Ovary (tissue), 9 donors: Measurements from ENCODE around the gene ABLIM2. TPM values are rescaled to one million over a fixed set of nuclear protein-coding genes. Genes with fewer than 3 reads are reported as not detected.

Source experiments
- DNase-seq, 5 donors: peaks; one replicate each; pipeline ENCODE4 v3.0.0-alpha.2; 2019 to 2020
- H3K27ac ChIP-seq, 2 donors: fragments of 200-600 bp; one replicate each; pipeline versions ENCODE4 v1.5.1 to v1.8.0; 2019 to 2022
- H3K27me3 ChIP-seq: fragments of 200-600 bp; one replicate; pipeline ENCODE4 v1.8.0; 2022
- H3K36me3 ChIP-seq: fragments of 200-600 bp; sonication (generic); one replicate; pipeline ENCODE4 v1.5.1; 2019
- H3K4me1 ChIP-seq: one replicate; pipeline ENCODE4 v1.8.1; 2013; ENCODE audit warnings: mild to moderate bottlenecking, moderate library complexity; ENCODE audit not compliant: insufficient read depth
- H3K4me3 ChIP-seq: fragments of 200-600 bp; sonication (generic); one replicate; pipeline ENCODE4 v1.5.1; 2017
- H3K9me3 ChIP-seq, 2 donors: fragments of 200-600 bp in 1 of 2; sonication (generic) in 1 of 2; one replicate each; pipeline versions ENCODE4 v1.5.1 to v1.8.1; 2013 to 2019; ENCODE audit warnings: mild to moderate bottlenecking in 1 of 2, moderate library complexity in 1 of 2
- CTCF ChIP-seq, 3 donors: fragments of 450-650 bp in 2 of 3; fragments of 200-600 bp in 1 of 3; IDR thresholded peaks; one replicate each; pipeline versions ENCODE4 v1.5.1 to v1.8.0; 2016 to 2022; ENCODE audit warnings: antibody characterized with exemption in 3 of 3, mild to moderate bottlenecking in 1 of 3
- EP300 ChIP-seq: sonication (generic); formaldehyde crosslinking; IDR thresholded peaks from one replicate; pipeline ENCODE4 v1.6.1; 2017; ENCODE audit warnings: antibody characterized with exemption
- POLR2A ChIP-seq: fragments of 450-650 bp; IDR thresholded peaks from one replicate; pipeline ENCODE4 v1.6.1; 2017; ENCODE audit warnings: antibody characterized with exemption, mild to moderate bottlenecking, moderate library complexity
- WGBS, 3 donors: extraction: QIAGEN DNeasy Blood & Tissue Kit in 1 of 3; methylation state at CpG; one replicate each; pipeline versions ENCODE4 v1.1.5 to v1.1.7; 2013 to 2017; 5-methylcytosine and 5-hydroxymethylcytosine counted together
- intact Hi-C, 4 donors: fragments of 100-400 bp; cut with DNase I; formaldehyde crosslinking; loops; one replicate each; pipeline versions ENCODE4 v1.11.0 to v1.15.1; 2022 to 2023
- polyA plus RNA-seq, 2 donors: library from polyadenylated mRNA; stranded (reverse); fragments of 200-250 nt in 1 of 2; fragments of 350-450 nt in 1 of 2; fragmentation: Illumina TruSeq in 1 of 2; extraction: RNeasy Lipid Tissue Mini Kit (QIAGEN cat#74804) in 1 of 2; gene quantifications; one replicate each; pipeline ENCODE4 v1.2.3, GENCODE V29; 2013 to 2014
- total RNA-seq, 7 donors: library from RNA; depleted of rRNA in 2 of 7; stranded (reverse); fragments of >200 nt in 2 of 7; fragmentation: NEBNext Ultra II Directional in 3 of 7; extraction: Animal tissue kit (Norgen Biotek cat#: 25700) in 3 of 7; gene quantifications; one replicate each; pipeline versions ENCODE4 v1.1.0 to v1.2.4, GENCODE V29; 2016 to 2023
- donor health status: DM: no; HTN: no; CAD: no; lungs with moderate emphysema.
- donor health status: DM: no; HTN: no; CAD: no.
- donor health status: Bipolar disorder and iron deficiency.
- donor health status: DM: yes; HTN: yes; CAD: no.
- donor health status: DM: no; HTN: no; CAD: no.
- donor health status: DM: yes; HTN: yes; CAD: no.

ABLIM2 gene
- total and polyA plus RNA-seq, 9 donors = 0.81 to 7.9 (median 2.1) TPM

- 65 to 74% (median 73%) methylated on average over 5 of the region's 5 CpGs for WGBS, 3 donors
- intact Hi-C loops = no loop called here
- Histone ChIP-seq H3K27me3 (no peaks in the 10 kb centered on the region), H3K27ac (no peak overlapping the region), H3K36me3 (no peaks in the 10 kb centered on the region), H3K9me3 (no peaks in the 10 kb centered on the region), H3K4me3 (no peak overlapping the region), H3K4me1 (no peaks in the 10 kb centered on the region)
- TF ChIP-seq EP300 (no peak), POLR2A (no peak)
- no peak for DNase-seq
Observed at GRCh38 chr4:8115203-8115520, 43.5 kb downstream of the ABLIM2 start.

GRCh38 chr4:8114456-8115202, 44.0 kb downstream of the ABLIM2 start:
- Histone ChIP-seq H3K27ac (no peak overlapping the region), H3K36me3 (no peaks in the 10 kb centered on the region), H3K9me3 (no peaks in the 10 kb centered on the region), H3K4me3 (no peak overlapping the region), H3K4me1 (no peaks in the 10 kb centered on the region), H3K27me3 (no peaks in the 10 kb centered on the region)
- no peak for DNase-seq
- intact Hi-C loops = no loop called here
- 52 to 63% (median 55%) methylated on average over 21 of the region's 21 CpGs for WGBS, 3 donors
- TF ChIP-seq CTCF (IDR thresholded peaks at IDR 0.05) = no peak
- TF ChIP-seq POLR2A = no peak
- TF ChIP-seq EP300 = no peak

GRCh38 chr4:8113611-8114377, 44.8 kb downstream of the ABLIM2 start:
- H3K27me3 ChIP-seq = no peaks in the 10 kb centered on the region
- TF ChIP-seq EP300 (no peak), CTCF (IDR thresholded peaks at IDR 0.05) (no peak), POLR2A (no peak)
- no peaks in the 10 kb centered on the region for H3K36me3 ChIP-seq
- no peak overlapping the region for H3K4me3 ChIP-seq
- DNase-seq = no peak
- H3K9me3 ChIP-seq = no peaks in the 10 kb centered on the region
- H3K27ac ChIP-seq = no peak overlapping the region
- H3K4me1 ChIP-seq = no peaks in the 10 kb centered on the region
- intact Hi-C loops = no loop called here
- 76 to 83% (median 80%) methylated on average over 14 to 15 of the region's 15 CpGs for WGBS, 3 donors

DNA sequence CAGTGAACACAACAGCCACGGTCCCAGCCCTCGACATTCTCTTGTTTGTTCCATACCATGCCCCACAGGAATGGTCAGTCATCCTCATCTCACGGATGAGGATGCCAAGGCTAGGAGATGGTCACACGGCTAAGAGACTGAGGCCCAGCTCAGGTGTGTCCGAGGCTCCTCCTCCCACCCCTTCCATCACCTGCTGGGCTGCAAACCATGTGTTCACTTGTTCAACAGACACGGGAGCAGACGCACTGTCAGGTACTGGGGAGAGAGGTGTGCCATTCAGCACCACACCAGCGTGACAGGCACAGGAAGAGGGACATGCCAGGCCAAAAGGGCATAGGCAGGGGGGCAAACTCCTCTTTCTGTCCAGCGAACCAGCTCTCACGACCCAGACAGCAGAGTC, 45.9 kb downstream of the ABLIM2 start:
- TF ChIP-seq POLR2A = no peak
- TF ChIP-seq EP300 = no peak
- no peak for TF ChIP-seq CTCF (IDR thresholded peaks at IDR 0.05)
- 81 to 91% (median 89%) methylated on average over 10 of the region's 10 CpGs for WGBS, 3 donors
- no peak for DNase-seq
- Histone ChIP-seq H3K4me3 (no peak overlapping the region), H3K36me3 (no peaks in the 10 kb centered on the region), H3K27me3 (no peaks in the 10 kb centered on the region), H3K4me1 (no peaks in the 10 kb centered on the region), H3K27ac (no peak overlapping the region), H3K9me3 (no peaks in the 10 kb centered on the region)
- intact Hi-C loops = no loop called here

DNA sequence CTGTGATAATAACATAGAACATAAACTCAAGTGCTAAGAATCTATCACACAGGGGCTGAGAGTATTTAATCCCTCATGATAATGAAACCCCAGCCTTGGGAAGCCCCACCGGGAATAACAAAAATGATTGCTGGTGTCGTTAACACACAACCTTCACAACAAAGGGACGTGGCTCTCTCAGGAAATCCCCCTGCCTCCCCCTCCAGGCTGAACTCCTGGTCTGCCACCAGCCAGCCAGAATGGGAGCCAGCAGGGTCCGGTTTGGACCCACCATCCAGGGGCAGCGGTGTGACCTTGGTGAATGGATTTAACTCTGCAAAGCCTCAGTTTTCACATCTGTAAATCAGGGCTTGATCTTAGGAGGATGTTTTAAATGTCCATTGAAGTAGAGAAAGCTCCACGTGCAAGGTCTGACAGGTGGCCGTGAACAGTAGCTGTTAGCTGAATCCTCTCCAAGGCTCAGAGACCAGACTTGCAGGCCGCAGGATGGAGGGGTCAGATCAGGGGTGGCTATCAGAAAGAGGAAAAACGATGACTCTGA, 46.5 kb downstream of the ABLIM2 start:
- no peak overlapping the region for H3K4me3 ChIP-seq
- TF ChIP-seq POLR2A (no peak), CTCF (IDR thresholded peaks at IDR 0.05) (no peak), EP300 (no peak)
- no peaks in the 10 kb centered on the region for H3K27me3 ChIP-seq
- no peaks in the 10 kb centered on the region for H3K9me3 ChIP-seq
- intact Hi-C loops = no loop called here
- H3K36me3 ChIP-seq = no peaks in the 10 kb centered on the region
- no peak for DNase-seq
- no peaks in the 10 kb centered on the region for H3K4me1 ChIP-seq
- no peak overlapping the region for H3K27ac ChIP-seq
- 66 to 75% (median 73%) methylated on average over 9 of the region's 9 CpGs for WGBS, 3 donors
